Measurements from ENCODE around the gene TMEM235. TPM values are rescaled to one million over a fixed set of nuclear protein-coding genes. Genes with fewer than 3 reads are reported as not detected.
A peak's percentile ranks its signal among the peaks of the same experiment; 100 is the strongest.
"Not testable (repeated sequence)": the region's sequence is repeated elsewhere in the genome, so short reads cannot be mapped to it uniquely, and the experiment has no call there.

The TMEM235 gene
- total RNA-seq, 1 experiment from 2014 or later = not detected

- peak; percentile 90 to 94 for DNase-seq (ENCODE audit: low read depth in 1 of 2, low spot score in 2 of 2)
- Histone ChIP-seq H3K36me3 (0 out of 2 replicates have a peak, but pooled peaks cover 4% of the 10 kb centered on the region), H3K4me3 (no peak overlapping the region), H3K9me3 (replicated peaks) (no peaks in the 10 kb centered on the region), H3K27ac (no peak overlapping the region), H3K27me3 (replicated peaks) (no peaks in the 10 kb centered on the region), H3K4me1 (replicated peaks) (peaks cover 23% of the 10 kb centered on the region)
These were observed 19.7 kb downstream of the TMEM235 start for GRCh38 chr17:78250891-78251772.

GRCh38 chr17:78251773-78252103 is 20.3 kb downstream of the TMEM235 start:
- Histone ChIP-seq H3K36me3 (0 out of 2 replicates have a peak, but pooled peaks cover 4% of the 10 kb centered on the region), H3K27me3 (replicated peaks) (no peaks in the 10 kb centered on the region), H3K4me3 (no peak overlapping the region), H3K4me1 (replicated peaks) (peaks cover 22% of the 10 kb centered on the region), H3K9me3 (replicated peaks) (no peaks in the 10 kb centered on the region), H3K27ac (no peak overlapping the region)
- DNase-seq (ENCODE audit: low read depth in 1 of 2, low spot score in 2 of 2) = no peak

- H3K36me3 ChIP-seq = 0 out of 2 replicates have a peak, but pooled peaks cover 4% of the 10 kb centered on the region
- no peak overlapping the region for H3K4me3 ChIP-seq
- H3K27me3 ChIP-seq (replicated peaks) = no peaks in the 10 kb centered on the region
- H3K4me1 ChIP-seq (replicated peaks) = peaks cover 18% of the 10 kb centered on the region
- no peak overlapping the region for H3K27ac ChIP-seq
- DNase-seq (ENCODE audit: low read depth in 1 of 2, low spot score in 2 of 2) = no peak
- H3K9me3 ChIP-seq (replicated peaks) = no peaks in the 10 kb centered on the region
These were observed 20.7 kb downstream of the TMEM235 start for GRCh38 chr17:78252111-78252634.

- Histone ChIP-seq H3K36me3 (0 out of 2 replicates have a peak, but pooled peaks cover 4% of the 10 kb centered on the region), H3K4me3 (no peak overlapping the region), H3K27ac (no peak overlapping the region), H3K27me3 (replicated peaks) (no peaks in the 10 kb centered on the region), H3K9me3 (replicated peaks) (no peaks in the 10 kb centered on the region), H3K4me1 (replicated peaks) (peaks cover 17% of the 10 kb centered on the region)
- no peak for DNase-seq (ENCODE audit: low read depth in 1 of 2, low spot score in 2 of 2)
These were observed 21.5 kb downstream of the TMEM235 start for GRCh38 chr17:78252701-78253635.

GRCh38 chr17:78253636-78253945 is 22.2 kb downstream of the TMEM235 start:
- H3K27ac ChIP-seq; DNase-seq (ENCODE audit: low read depth in 1 of 2, low spot score in 2 of 2); H3K36me3 ChIP-seq; H3K9me3 ChIP-seq (replicated peaks); H3K27me3 ChIP-seq (replicated peaks): not testable (repeated sequence)
- Histone ChIP-seq H3K4me3 (0 out of 2 replicates have a peak overlapping the region, but pooled peaks have one; percentile 69), H3K4me1 (replicated peaks) (peaks cover 17% of the 10 kb centered on the region)

- no peaks in the 10 kb centered on the region for H3K27me3 ChIP-seq (replicated peaks)
- H3K9me3 ChIP-seq (replicated peaks) = no peaks in the 10 kb centered on the region
- peak; percentile 74 to 89 for DNase-seq (ENCODE audit: low read depth in 1 of 2, low spot score in 2 of 2)
- H3K27ac ChIP-seq = peak overlapping the region; percentile 16; the same call in 1 of the 2 replicates
- H3K4me1 ChIP-seq (replicated peaks) = peaks cover 17% of the 10 kb centered on the region
- 0 out of 2 replicates have a peak, but pooled peaks cover 4% of the 10 kb centered on the region for H3K36me3 ChIP-seq
- peak overlapping the region; percentile 69 for H3K4me3 ChIP-seq
These were observed 22.7 kb downstream of the TMEM235 start for GRCh38 chr17:78253946-78254672.

- H3K4me3 ChIP-seq = no peak overlapping the region
These were observed 23.7 kb downstream of the TMEM235 start for GRCh38 chr17:78255029-78255656.

GRCh38 chr17:78255953-78256706 is 24.7 kb downstream of the TMEM235 start:
- Histone ChIP-seq H3K4me1 (replicated peaks) (peaks cover 11% of the 10 kb centered on the region), H3K9me3 (replicated peaks) (no peaks in the 10 kb centered on the region), H3K4me3 (no peak overlapping the region), H3K36me3 (0 out of 2 replicates have a peak, but pooled peaks cover 4% of the 10 kb centered on the region), H3K27me3 (replicated peaks) (no peaks in the 10 kb centered on the region), H3K27ac (no peak overlapping the region)
- no peak for DNase-seq (ENCODE audit: low read depth in 1 of 2, low spot score in 2 of 2)

More at GRCh38 chr17:78255029-78255656, 23.7 kb downstream of the TMEM235 start:
- no peak for DNase-seq (ENCODE audit: low read depth in 1 of 2, low spot score in 2 of 2)
- no peaks in the 10 kb centered on the region for H3K9me3 ChIP-seq (replicated peaks)
- H3K36me3 ChIP-seq = 0 out of 2 replicates have a peak, but pooled peaks cover 4% of the 10 kb centered on the region
- peaks cover 17% of the 10 kb centered on the region for H3K4me1 ChIP-seq (replicated peaks)
- no peak overlapping the region for H3K27ac ChIP-seq
- H3K27me3 ChIP-seq (replicated peaks) = no peaks in the 10 kb centered on the region

- Histone ChIP-seq H3K4me3 (no peak overlapping the region), H3K27me3 (replicated peaks) (no peaks in the 10 kb centered on the region), H3K36me3 (0 out of 2 replicates have a peak, but pooled peaks cover 4% of the 10 kb centered on the region), H3K9me3 (replicated peaks) (no peaks in the 10 kb centered on the region), H3K27ac (no peak overlapping the region), H3K4me1 (replicated peaks) (peaks cover 8% of the 10 kb centered on the region)
- DNase-seq (ENCODE audit: low read depth in 1 of 2, low spot score in 2 of 2) = no peak
These were observed 25.5 kb downstream of the TMEM235 start for GRCh38 chr17:78256707-78257591.

- Histone ChIP-seq H3K9me3 (replicated peaks) (no peaks in the 10 kb centered on the region), H3K4me1 (replicated peaks) (peaks cover 8% of the 10 kb centered on the region), H3K27me3 (replicated peaks) (no peaks in the 10 kb centered on the region), H3K36me3 (0 out of 2 replicates have a peak, but pooled peaks cover 4% of the 10 kb centered on the region), H3K4me3 (no peak overlapping the region), H3K27ac (no peak overlapping the region)
- no peak for DNase-seq (ENCODE audit: low read depth in 1 of 2, low spot score in 2 of 2)
These were observed 26.4 kb downstream of the TMEM235 start for GRCh38 chr17:78257810-78258322.
